Measurements from ENCODE around the gene TDP2. TPM values are rescaled to one million over a fixed set of nuclear protein-coding genes. Genes with fewer than 3 reads are reported as not detected.

Gene TDP2
- total and polyA plus RNA-seq, 2 donors (not counting 1 experiment from before 2014, with no cell fraction given), result 19.4 to 63.5 TPM

GRCh38 chr6:24709014-24709711 lies 42.5 kb upstream of the TDP2 start:
- ChIA-PET CTCF (interaction anchor here (0.8 to 2.4 kb wide), 2 partner anchors 128 to 186 kb away, joined by 5 to 10 read pairs; no protein-coding TSS in a partner anchor), POLR2A (interaction anchor here (0.5 to 0.7 kb wide), 3 partner anchors 24 to 330 kb away, joined by 3 to 5 read pairs (median 4); no protein-coding TSS in a partner anchor)
- peaks cover 42% of the 10 kb centered on the region for H3K4me1 Mint-ChIP-seq
- Histone ChIP-seq H3K4me3 (ENCODE audit: control extremely low read depth in 1 of 5, extremely low read depth in 1 of 5, insufficient read depth in 1 of 5, low read depth in 2 of 5, low read length in 4 of 5) (no peak overlapping the region), H3K27me3 (replicated peaks in 1 of 4; ENCODE audit: control extremely low read depth in 1 of 4, control insufficient read depth in 3 of 4, insufficient read depth in 4 of 4, low read length in 3 of 4) (no peaks in the 10 kb centered on the region), H4K20me1 (ENCODE audit: control insufficient read depth, insufficient read depth, low read length, poor library complexity, severe bottlenecking) (peaks cover 66% of the 10 kb centered on the region), H3K79me2 (ENCODE audit: control insufficient read depth, insufficient read depth, low read length) (peaks cover 52% of the 10 kb centered on the region), H3K27ac (ENCODE audit: low read length in 2 of 2) (peak overlapping the region in 1 of 2 donors; percentile 34), H3K9me3 (ENCODE audit: control extremely low read depth in 1 of 3, control insufficient read depth in 2 of 3, insufficient read depth in 1 of 3, low read length in 2 of 3) (no peaks in the 10 kb centered on the region), H3K4me1 (ENCODE audit: control insufficient read depth in 2 of 2, insufficient read depth in 2 of 2, low read length in 2 of 2) (peaks cover 0 to 9% of the 10 kb centered on the region in 2 donors), H3K9ac (ENCODE audit: low read length) (no peak overlapping the region), H3K36me3 (replicated peaks in 1 of 2; ENCODE audit: control extremely low read depth in 1 of 2, control insufficient read depth in 1 of 2, extremely low read depth in 1 of 2, insufficient read depth in 2 of 2, low read length in 1 of 2) (peaks cover 13 to 91% of the 10 kb centered on the region in 2 experiments), H3K4me2 (replicated peaks; ENCODE audit: low read depth, low read length, poor library complexity, severe bottlenecking) (no peak overlapping the region), H2AFZ (ENCODE audit: insufficient read depth, low read depth, low read length, poor library complexity, severe bottlenecking) (no peak overlapping the region)
- DNase-seq (no peak), ATAC-seq (ENCODE audit: low read depth) (no peak)
- no peak for TF ChIP-seq EZH2 (IDR thresholded peaks at IDR 0.05; ENCODE audit: borderline replicate concordance, insufficient read depth, low read depth, low read length, poor library complexity, severe bottlenecking)
- TF ChIP-seq CTCF (IDR thresholded peaks at IDR 0.05), result no peak
- no peaks in the 10 kb centered on the region for H3K27me3 Mint-ChIP-seq
- intact Hi-C loops (cut with micrococcal nuclease), result no loop called here
- H3K27ac Mint-ChIP-seq, result peak overlapping the region; percentile 67
- WGBS (ENCODE audit: insufficient coverage), result no CpG with 5 or more reads among the region's 4 CpGs
- H3K9me3 Mint-ChIP-seq (ENCODE audit: insufficient read depth), result no peaks in the 10 kb centered on the region
- no peak overlapping the region for H3K4me3 Mint-ChIP-seq

GRCh38 chr6:24708612-24709011 lies 41.9 kb upstream of the TDP2 start:
- no CpG with 5 or more reads among the region's 3 CpGs for WGBS (ENCODE audit: insufficient coverage)
- Histone ChIP-seq H3K4me3 (ENCODE audit: control extremely low read depth in 1 of 5, extremely low read depth in 1 of 5, insufficient read depth in 1 of 5, low read depth in 2 of 5, low read length in 4 of 5) (no peak overlapping the region), H3K36me3 (replicated peaks in 1 of 2; ENCODE audit: control extremely low read depth in 1 of 2, control insufficient read depth in 1 of 2, extremely low read depth in 1 of 2, insufficient read depth in 2 of 2, low read length in 1 of 2) (peaks cover 11 to 91% of the 10 kb centered on the region in 2 experiments), H4K20me1 (ENCODE audit: control insufficient read depth, insufficient read depth, low read length, poor library complexity, severe bottlenecking) (peaks cover 60% of the 10 kb centered on the region), H3K9ac (ENCODE audit: low read length) (no peak overlapping the region), H3K79me2 (ENCODE audit: control insufficient read depth, insufficient read depth, low read length) (peaks cover 46% of the 10 kb centered on the region), H3K4me2 (replicated peaks; ENCODE audit: low read depth, low read length, poor library complexity, severe bottlenecking) (no peak overlapping the region), H3K9me3 (ENCODE audit: control extremely low read depth in 1 of 3, control insufficient read depth in 2 of 3, insufficient read depth in 1 of 3, low read length in 2 of 3) (no peaks in the 10 kb centered on the region), H2AFZ (ENCODE audit: insufficient read depth, low read depth, low read length, poor library complexity, severe bottlenecking) (no peak overlapping the region), H3K27ac (ENCODE audit: low read length in 2 of 2) (peak overlapping the region in 1 of 2 donors; percentile 34), H3K4me1 (ENCODE audit: control insufficient read depth in 2 of 2, insufficient read depth in 2 of 2, low read length in 2 of 2) (peaks cover 0 to 9% of the 10 kb centered on the region in 2 donors), H3K27me3 (replicated peaks in 1 of 4; ENCODE audit: control extremely low read depth in 1 of 4, control insufficient read depth in 3 of 4, insufficient read depth in 4 of 4, low read length in 3 of 4) (no peaks in the 10 kb centered on the region)
- no peaks in the 10 kb centered on the region for H3K27me3 Mint-ChIP-seq
- intact Hi-C loops (cut with micrococcal nuclease), result no loop called here
- no peak overlapping the region for H3K27ac Mint-ChIP-seq
- POLR2A ChIA-PET, result interaction anchor here (0.5 kb wide), 1 partner anchor 23 kb away, joined by 4 read pairs; no protein-coding TSS in a partner anchor
- no peaks in the 10 kb centered on the region for H3K9me3 Mint-ChIP-seq (ENCODE audit: insufficient read depth)
- CTCF ChIA-PET, result interaction anchor here (0.8 to 2.4 kb wide), 4 partner anchors 13 to 309 kb away, joined by 3 to 10 read pairs (median 4); no protein-coding TSS in a partner anchor
- DNase-seq, result no peak
- TF ChIP-seq CTCF (IDR thresholded peaks at IDR 0.05), result no peak
- TF ChIP-seq EZH2 (IDR thresholded peaks at IDR 0.05; ENCODE audit: borderline replicate concordance, insufficient read depth, low read depth, low read length, poor library complexity, severe bottlenecking), result no peak
- H3K4me1 Mint-ChIP-seq, result peaks cover 42% of the 10 kb centered on the region
- no peak for ATAC-seq (ENCODE audit: low read depth)
- H3K4me3 Mint-ChIP-seq, result no peak overlapping the region

All from B cell (primary cell).